Transverse colon (tissue), 4 donors: ENCODE results near the gene AKAP13. TPM values are rescaled to one million over a fixed set of nuclear protein-coding genes. Genes with fewer than 3 reads are reported as not detected.

Experiments used
- DNase-seq: peaks from one replicate; pipeline ENCODE4 v3.0.0-alpha.2; 2019
- H3K27ac ChIP-seq, 4 donors: fragments of 200-600 bp; sonication (generic); 2 replicates each; pipeline ENCODE4 v1.5.1; 2016 to 2018; ENCODE audit warnings: inconsistent platforms in 4 of 4
- H3K27me3 ChIP-seq: fragments of 200-600 bp; sonication (generic); 2 replicates; pipeline ENCODE4 v1.5.1; 2017; ENCODE audit warnings: inconsistent platforms
- H3K36me3 ChIP-seq, 4 donors: fragments of 200-600 bp; sonication (generic); 2 replicates each; pipeline ENCODE4 v1.5.1; 2017 to 2019; ENCODE audit warnings: inconsistent platforms in 4 of 4
- H3K4me1 ChIP-seq, 4 donors: fragments of 200-600 bp; sonication (generic); 2 replicates each; pipeline ENCODE4 v1.5.1; 2017 to 2020; ENCODE audit warnings: inconsistent platforms in 4 of 4
- H3K4me3 ChIP-seq, 4 donors: fragments of 200-600 bp; sonication (generic); 1 replicate in 1 of 4; 2 replicates in 3 of 4; pipeline versions ENCODE4 v1.5.1 to v1.6.1; 2017 to 2019; ENCODE audit warnings: inconsistent platforms in 4 of 4
- H3K9me3 ChIP-seq, 2 donors: fragments of 200-600 bp; sonication (generic); 2 replicates each; pipeline ENCODE4 v1.5.1; 2017 to 2019; ENCODE audit warnings: inconsistent platforms in 2 of 2
- CTCF ChIP-seq, 5 experiments: fragments of 200-600 bp in 3 of 5; fragments of 450-650 bp in 2 of 5; sonication (generic) in 3 of 5; IDR thresholded peaks; 1 replicate in 2 of 5; 2 replicates in 3 of 5; pipeline ENCODE4 v1.5.1; 2016 to 2017; ENCODE audit warnings: antibody characterized with exemption in 5 of 5, inconsistent platforms in 3 of 5, mild to moderate bottlenecking in 2 of 5, moderate library complexity in 1 of 5
- EP300 ChIP-seq: sonication (generic); formaldehyde crosslinking; IDR thresholded peaks from one replicate; pipeline ENCODE4 v1.6.1; 2017; ENCODE audit warnings: antibody characterized with exemption, low read depth
- POLR2A ChIP-seq: fragments of 450-650 bp; IDR thresholded peaks from one replicate; pipeline ENCODE4 v1.6.1; 2016; ENCODE audit warnings: antibody characterized with exemption, mild to moderate bottlenecking, moderate library complexity
- POLR2AphosphoS5 ChIP-seq, 3 donors: sonication (generic); formaldehyde crosslinking; IDR thresholded peaks; one replicate each; pipeline ENCODE4 v1.6.1; 2016; ENCODE audit warnings: antibody characterized with exemption in 3 of 3
- WGBS, 2 donors: methylation state at CpG; one replicate each; pipeline ENCODE4 v1.1.5; 2018; ENCODE audit warnings: low coverage in 1 of 2; 5-methylcytosine and 5-hydroxymethylcytosine counted together
- in situ Hi-C, 4 donors: fragments of 200-750 bp; cut with MboI; loops; one replicate each; pipeline versions ENCODE4 v1.15.0 to v1.15.1; 2017; ENCODE audit warnings: low sequenced_read_pairs in 3 of 4, low pct_ligation_motif_present in 1 of 4, low pct_unique_long_range_greater_than_20kb in 1 of 4
- intact Hi-C: fragments of 100-400 bp; cut with DNase I; formaldehyde crosslinking; loops from one replicate; pipeline ENCODE4 v1.15.1; 2023; ENCODE audit warnings: low total_unique reads
- total RNA-seq, 4 donors: library from RNA; depleted of rRNA; stranded (reverse); fragments of >200 nt; gene quantifications; one replicate each; pipeline ENCODE4 v1.1.0, GENCODE V29; 2016

Gene AKAP13
- total RNA-seq, 4 donors from 2014 or later: 206 to 291 (median 214) TPM

GRCh38 chr15:85762039-85762755, 381.8 kb downstream of the AKAP13 start:
- intact Hi-C loops (no loop called here), in situ Hi-C loops (no loop called here)
- Histone ChIP-seq H3K9me3 (no peaks in the 10 kb centered on the region), H3K36me3 (no peaks in the 10 kb centered on the region), H3K27me3 (no peaks in the 10 kb centered on the region), H3K4me3 (no peak overlapping the region), H3K27ac (no peak overlapping the region), H3K4me1 (no peaks in the 10 kb centered on the region)
- TF ChIP-seq POLR2A: no peak
- TF ChIP-seq CTCF (IDR thresholded peaks at IDR 0.05): no peak
- no peak for TF ChIP-seq EP300
- no peak for TF ChIP-seq POLR2AphosphoS5 (IDR thresholded peaks at IDR 0.05)
- 87% methylated on average over 8 of the region's 15 CpGs; no CpG with 5 or more reads in 1 of the 2 donors for WGBS, 2 donors
- no peak for DNase-seq

GRCh38 chr15:85762756-85763127, 382.3 kb downstream of the AKAP13 start:
- H3K36me3 ChIP-seq: no peaks in the 10 kb centered on the region

GRCh38 chr15:85763157-85763556, 382.8 kb downstream of the AKAP13 start:
- Histone ChIP-seq H3K9me3 (no peaks in the 10 kb centered on the region), H3K27me3 (no peaks in the 10 kb centered on the region), H3K4me1 (no peaks in the 10 kb centered on the region), H3K27ac (no peak overlapping the region), H3K36me3 (no peaks in the 10 kb centered on the region), H3K4me3 (no peak overlapping the region)
- WGBS, 2 donors: 95% methylated on average over 15 of the region's 16 CpGs; no CpG with 5 or more reads in 1 of the 2 donors
- intact Hi-C loops (no loop called here), in situ Hi-C loops (no loop called here)
- no peak for TF ChIP-seq POLR2A
- no peak for TF ChIP-seq EP300
- TF ChIP-seq POLR2AphosphoS5 (IDR thresholded peaks at IDR 0.05): no peak
- TF ChIP-seq CTCF (IDR thresholded peaks at IDR 0.05): no peak
- DNase-seq: no peak

More at GRCh38 chr15:85762756-85763127, 382.3 kb downstream of the AKAP13 start:
- Histone ChIP-seq H3K4me1 (no peaks in the 10 kb centered on the region), H3K27ac (no peak overlapping the region), H3K4me3 (no peak overlapping the region), H3K9me3 (no peaks in the 10 kb centered on the region), H3K27me3 (no peaks in the 10 kb centered on the region)
- in situ Hi-C loops: no loop called here
- 86% methylated on average over 7 of the region's 8 CpGs; no CpG with 5 or more reads in 1 of the 2 donors for WGBS, 2 donors
- no peak for TF ChIP-seq POLR2A
- TF ChIP-seq CTCF (IDR thresholded peaks at IDR 0.05): no peak
- no peak for TF ChIP-seq POLR2AphosphoS5 (IDR thresholded peaks at IDR 0.05)
- TF ChIP-seq EP300: no peak
- DNase-seq: no peak
- intact Hi-C loops: no loop called here

GRCh38 chr15:85763673-85764633, 383.6 kb downstream of the AKAP13 start:
- intact Hi-C loops (no loop called here), in situ Hi-C loops (no loop called here)
- Histone ChIP-seq H3K9me3 (no peaks in the 10 kb centered on the region), H3K4me3 (no peak overlapping the region), H3K27me3 (no peaks in the 10 kb centered on the region), H3K36me3 (no peaks in the 10 kb centered on the region), H3K4me1 (no peaks in the 10 kb centered on the region), H3K27ac (no peak overlapping the region)
- WGBS, 2 donors: 97% methylated on average over 25 of the region's 28 CpGs; no CpG with 5 or more reads in 1 of the 2 donors
- no peak for TF ChIP-seq EP300
- DNase-seq: no peak
